ENCODE measurements around the gene TRIM7. TPM values are rescaled to one million over a fixed set of nuclear protein-coding genes. Genes with fewer than 3 reads are reported as not detected.
"Not testable (repeated sequence)": the region's sequence is repeated elsewhere in the genome, so short reads cannot be mapped to it uniquely, and the experiment has no call there.

TRIM7 gene
- total RNA-seq, 3 donors from 2014 or later: 0.18 to 2.1 (median 0.99) TPM

DNA sequence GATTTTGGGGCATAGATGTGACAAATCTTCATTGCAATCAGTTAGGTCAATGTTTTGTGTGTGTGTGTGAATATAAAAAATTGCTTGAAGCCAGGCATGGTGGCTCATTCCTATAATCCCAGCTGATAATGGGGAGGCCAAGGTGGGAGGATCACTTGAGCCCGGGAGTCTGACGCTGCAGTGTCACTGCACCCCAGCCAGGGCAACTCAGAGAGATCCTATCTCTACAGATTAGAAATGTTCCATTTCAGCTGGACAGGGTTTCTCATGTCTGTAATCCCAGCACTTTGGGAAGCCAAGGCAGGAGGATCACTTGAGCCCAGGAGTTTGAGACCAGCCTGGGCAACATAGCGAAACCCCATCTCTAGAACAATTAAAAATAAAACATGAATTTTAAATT lies 46.1 kb downstream of the TRIM7 start:
- no peak overlapping the region for H3K4me3 Mint-ChIP-seq
- DNase-seq: no peak
- peaks cover 2% of the 10 kb centered on the region for H3K9me3 Mint-ChIP-seq
- no peaks in the 10 kb centered on the region for H3K36me3 Mint-ChIP-seq (ENCODE audit: insufficient read depth)
- ATAC-seq: no peak
- peaks cover 24% of the 10 kb centered on the region for H3K4me1 Mint-ChIP-seq (ENCODE audit: low read depth)
- H3K27me3 Mint-ChIP-seq (ENCODE audit: low read depth): peaks cover 13% of the 10 kb centered on the region

DNA sequence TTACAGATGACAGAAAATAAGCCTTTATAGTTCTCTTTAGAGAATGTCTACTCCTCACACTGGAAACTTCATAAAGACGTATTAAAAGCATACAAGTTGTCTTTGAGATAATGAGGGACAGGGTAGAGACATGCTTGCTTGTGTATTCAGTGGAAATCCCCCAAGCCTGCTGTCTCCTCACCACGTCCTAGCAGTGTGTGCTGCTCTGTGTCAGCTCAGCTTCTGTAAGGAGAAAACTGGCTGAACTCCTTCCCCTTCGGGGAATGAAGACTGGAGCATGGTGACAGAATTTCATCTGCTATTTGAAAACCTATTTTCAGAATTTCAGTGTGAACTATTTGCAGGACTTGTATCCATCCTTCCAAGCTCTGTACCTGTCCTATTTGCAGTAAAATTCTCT lies 48.2 kb downstream of the TRIM7 start:
- Mint-ChIP-seq H3K9me3 (no peaks in the 10 kb centered on the region), H3K4me1 (ENCODE audit: low read depth) (peaks cover 17% of the 10 kb centered on the region), H3K36me3 (ENCODE audit: insufficient read depth) (no peaks in the 10 kb centered on the region), H3K4me3 (no peak overlapping the region), H3K27me3 (ENCODE audit: low read depth) (peaks cover 11% of the 10 kb centered on the region)
- ATAC-seq: no peak
- DNase-seq: no peak

DNA sequence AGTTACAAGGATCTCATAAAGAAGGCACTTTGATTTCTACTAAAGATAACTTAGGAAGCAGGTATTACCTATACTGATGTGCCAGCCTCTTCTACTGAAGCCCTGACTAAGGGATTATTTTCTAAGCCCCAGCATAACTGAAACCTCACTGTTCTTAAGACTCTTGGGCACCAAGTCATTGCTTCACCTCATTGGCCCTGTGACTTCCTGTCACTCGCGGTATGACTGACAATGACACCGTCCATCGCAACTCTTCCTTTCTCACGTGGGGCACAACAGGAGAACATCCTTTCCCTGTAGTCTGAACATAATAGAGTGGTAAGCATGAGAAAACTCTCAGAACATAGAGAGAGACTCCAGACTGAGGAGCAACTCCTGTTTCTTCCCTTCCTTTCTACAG lies 51.2 kb downstream of the TRIM7 start:
- Mint-ChIP-seq H3K36me3 (ENCODE audit: insufficient read depth) (no peaks in the 10 kb centered on the region), H3K27me3 (ENCODE audit: low read depth) (peaks cover 36% of the 10 kb centered on the region), H3K4me3 (no peak overlapping the region), H3K4me1 (ENCODE audit: low read depth) (peaks cover 3% of the 10 kb centered on the region), H3K9me3 (no peaks in the 10 kb centered on the region)
- DNase-seq (no peak), ATAC-seq (peak in 1 of 2 donors; percentile 84)

GRCh38 chr5:181152406-181152805 lies 52.6 kb downstream of the TRIM7 start:
- Mint-ChIP-seq H3K27me3 (ENCODE audit: low read depth) (peaks cover 42% of the 10 kb centered on the region), H3K4me1 (ENCODE audit: low read depth) (peaks cover 3% of the 10 kb centered on the region), H3K36me3 (ENCODE audit: insufficient read depth) (no peaks in the 10 kb centered on the region), H3K9me3 (no peaks in the 10 kb centered on the region), H3K4me3 (no peak overlapping the region)
- DNase-seq (no peak), ATAC-seq (no peak)

GRCh38 chr5:181151146-181151545 lies 53.9 kb downstream of the TRIM7 start:
- no peak overlapping the region for H3K4me3 Mint-ChIP-seq
- DNase-seq (no peak), ATAC-seq (no peak)
- peaks cover 51% of the 10 kb centered on the region for H3K27me3 Mint-ChIP-seq (ENCODE audit: low read depth)
- H3K4me1 Mint-ChIP-seq (ENCODE audit: low read depth): peaks cover 3% of the 10 kb centered on the region
- no peaks in the 10 kb centered on the region for H3K36me3 Mint-ChIP-seq (ENCODE audit: insufficient read depth)
- H3K9me3 Mint-ChIP-seq: no peaks in the 10 kb centered on the region

- DNase-seq: no peak
- Mint-ChIP-seq H3K27me3 (ENCODE audit: low read depth) (peaks cover 54% of the 10 kb centered on the region), H3K4me3 (no peak overlapping the region), H3K9me3 (no peaks in the 10 kb centered on the region), H3K4me1 (ENCODE audit: low read depth) (peaks cover 3% of the 10 kb centered on the region), H3K36me3 (ENCODE audit: insufficient read depth) (no peaks in the 10 kb centered on the region)
- ATAC-seq: no peak
Measured at GRCh38 chr5:181149806-181150733, 54.9 kb downstream of the TRIM7 start.

DNA sequence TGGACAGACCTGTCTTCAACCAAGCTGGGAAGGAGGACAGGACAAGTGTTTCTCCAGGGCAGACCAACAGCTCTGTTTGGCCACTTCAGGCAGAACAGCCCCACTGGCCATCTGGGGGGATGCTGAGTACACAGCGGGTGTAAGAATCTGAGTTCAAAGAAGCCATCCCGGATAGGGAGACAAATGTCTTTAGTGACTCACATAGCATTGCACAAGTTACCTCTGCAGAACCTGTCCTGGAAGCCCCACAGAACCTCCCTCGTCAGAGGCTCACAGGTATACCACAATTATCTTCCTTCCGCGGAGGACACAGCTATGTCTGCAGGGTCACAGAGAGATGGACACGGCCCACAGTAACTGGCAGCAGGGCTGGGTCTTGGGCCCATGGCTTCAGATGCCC lies 55.6 kb downstream of the TRIM7 start:
- ATAC-seq (no peak), DNase-seq (no peak)
- no peaks in the 10 kb centered on the region for H3K36me3 Mint-ChIP-seq (ENCODE audit: insufficient read depth)
- peaks cover 55% of the 10 kb centered on the region for H3K27me3 Mint-ChIP-seq (ENCODE audit: low read depth)
- H3K4me1 Mint-ChIP-seq (ENCODE audit: low read depth): peaks cover 3% of the 10 kb centered on the region
- H3K4me3 Mint-ChIP-seq: no peak overlapping the region
- no peaks in the 10 kb centered on the region for H3K9me3 Mint-ChIP-seq

- H3K36me3 Mint-ChIP-seq (ENCODE audit: insufficient read depth); ATAC-seq; H3K4me1 Mint-ChIP-seq (ENCODE audit: low read depth); H3K9me3 Mint-ChIP-seq; DNase-seq; H3K4me3 Mint-ChIP-seq: not testable (repeated sequence)
- H3K27me3 Mint-ChIP-seq (ENCODE audit: low read depth): peaks cover 67% of the 10 kb centered on the region
Measured at GRCh38 chr5:181146927-181147636, 57.9 kb downstream of the TRIM7 start, which contains the start of gene OR2V2. Gene OR2V2, plus strand, starts transcription at chr5:181147586. Its CDS starts 7,357 bp downstream, at chr5:181154943.

DNA sequence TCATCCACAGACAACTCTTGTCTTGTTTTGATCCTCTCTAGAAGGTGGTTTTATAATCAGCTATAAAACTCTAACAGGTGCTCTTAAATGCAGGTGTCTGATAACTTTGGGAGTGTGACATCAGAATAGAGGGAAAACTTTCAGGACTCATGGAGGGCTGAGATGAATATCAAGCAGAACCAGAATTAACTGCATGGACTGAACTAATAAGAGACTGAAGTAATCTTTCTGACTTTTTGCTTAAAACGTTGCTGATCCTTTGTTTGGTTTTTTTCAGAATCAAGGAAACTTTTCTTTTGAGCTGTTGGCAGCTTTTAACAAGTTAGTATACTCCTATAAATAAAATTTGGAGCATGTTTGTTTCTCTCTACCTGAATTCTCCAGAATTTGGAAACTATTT lies 59.9 kb downstream of the TRIM7 start:
- Mint-ChIP-seq H3K9me3 (peaks cover 3% of the 10 kb centered on the region), H3K4me3 (no peak overlapping the region), H3K36me3 (ENCODE audit: insufficient read depth) (no peaks in the 10 kb centered on the region), H3K27me3 (ENCODE audit: low read depth) (peaks cover 51% of the 10 kb centered on the region), H3K4me1 (ENCODE audit: low read depth) (no peaks in the 10 kb centered on the region)
- DNase-seq: no peak
- ATAC-seq: no peak

Other genes starting within 250 kb of the TRIM7 start
- not detected for gene BTNL3, start 216.3 kb downstream of the TRIM7 start, total RNA-seq
- under 1 TPM in 2 of 3 donors, not detected in 1; 0.13 to 0.35 TPM for gene BTNL9, start 164.9 kb downstream of the TRIM7 start, total RNA-seq
- gene OR2V1, start 74.0 kb downstream of the TRIM7 start, total RNA-seq: not detected
- not detected for gene OR2V2, start 57.6 kb downstream of the TRIM7 start, total RNA-seq
- 10 to 100 TPM; 37.6 to 39.5 (median 38.3) TPM for gene TRIM41, start 18.1 kb upstream of the TRIM7 start, total RNA-seq
- 1,000 to 10,000 TPM; 2,938 to 3,145 (median 2,972) TPM for gene RACK1, start 38.7 kb upstream of the TRIM7 start, total RNA-seq
- gene TRIM52, start 55.9 kb upstream of the TRIM7 start, total RNA-seq: 10 to 100 TPM; 11.4 to 12.5 (median 12.0) TPM
- gene OR4F3, start 162.1 kb upstream of the TRIM7 start, total RNA-seq: not detected